B cell (primary cell): ENCODE results near the gene PNPO.

Experiments used
- CTCF ChIP-seq: fragments of 200-600 bp; IDR thresholded peaks from one replicate; pipeline ENCODE4 v1.8.0; 2022; ENCODE audit warnings: antibody characterized with exemption, mild to moderate bottlenecking
- EZH2 ChIP-seq: IDR thresholded peaks from 2 replicates; pipeline ENCODE4 v1.6.1; 2012; ENCODE audit warnings: borderline replicate concordance, low read depth, mild to moderate bottlenecking, moderate library complexity, low read length; ENCODE audit not compliant: insufficient read depth, poor library complexity, severe bottlenecking

GRCh38 chr17:47934856-47935255 is 6.5 kb upstream of the PNPO start:
- TF ChIP-seq CTCF, result no peak
- TF ChIP-seq EZH2, result no peak
